Stimulated activated CD8-positive, alpha-beta memory T cell treated with anti-CD3 and anti-CD28 coated beads, Interleukin-2, amount 100 ng/mL, for 48 hours (primary cell): ENCODE measurements around the gene UNC5B.

Source experiments
- DNase-seq, 2 donors: peaks; one replicate each; pipeline ENCODE4 v3.0.0-alpha.2; 2020; ENCODE audit warnings: low read depth in 2 of 2

Gene UNC5B

DNA sequence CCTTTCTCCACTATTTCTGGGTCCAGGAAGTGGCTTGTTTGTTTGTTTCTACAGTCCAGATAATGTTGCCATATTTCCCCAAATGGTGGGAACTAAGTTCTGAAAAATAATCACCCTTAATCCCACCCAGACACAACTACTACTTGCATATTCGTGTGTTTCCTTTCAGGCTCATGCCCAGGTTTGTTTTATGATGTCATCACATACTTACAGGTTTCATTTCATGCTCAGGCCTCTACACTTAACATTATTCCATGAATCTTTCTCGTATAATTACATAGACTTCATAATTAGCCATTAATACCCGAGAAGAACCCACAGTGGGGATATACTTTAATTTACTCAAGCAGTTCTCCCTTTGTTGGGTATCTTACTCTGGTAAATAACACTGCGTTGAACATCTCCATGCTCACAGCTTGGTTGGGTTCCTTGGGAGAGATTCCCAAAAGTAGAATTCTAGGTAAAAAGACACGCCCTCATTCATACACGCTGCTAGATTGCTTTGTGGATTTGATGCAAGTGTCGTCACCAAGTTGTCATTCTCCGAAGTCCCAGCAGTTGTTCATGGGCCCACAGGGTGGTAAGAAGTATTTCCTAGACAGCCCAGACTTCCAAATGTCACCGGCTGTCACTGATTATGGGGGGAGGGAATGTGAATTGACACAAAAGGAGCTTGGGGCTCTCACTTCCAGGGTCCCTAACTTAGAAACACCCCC is 42.6 kb downstream of the UNC5B start:
- DNase-seq = no peak

DNA sequence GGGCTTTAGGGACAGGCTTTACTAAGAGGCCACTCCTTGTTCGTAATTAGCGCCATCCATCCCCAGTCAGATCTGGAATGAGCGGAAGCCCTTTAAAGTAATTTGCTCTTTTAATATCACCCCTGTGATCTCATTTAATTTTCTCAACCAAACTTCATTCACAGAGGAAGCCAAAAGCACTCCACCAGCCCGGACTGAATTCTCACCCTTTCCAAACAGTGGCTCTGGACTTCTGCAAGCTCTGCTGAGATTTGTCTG is 43.1 kb downstream of the UNC5B start:
- DNase-seq = no peak

DNA sequence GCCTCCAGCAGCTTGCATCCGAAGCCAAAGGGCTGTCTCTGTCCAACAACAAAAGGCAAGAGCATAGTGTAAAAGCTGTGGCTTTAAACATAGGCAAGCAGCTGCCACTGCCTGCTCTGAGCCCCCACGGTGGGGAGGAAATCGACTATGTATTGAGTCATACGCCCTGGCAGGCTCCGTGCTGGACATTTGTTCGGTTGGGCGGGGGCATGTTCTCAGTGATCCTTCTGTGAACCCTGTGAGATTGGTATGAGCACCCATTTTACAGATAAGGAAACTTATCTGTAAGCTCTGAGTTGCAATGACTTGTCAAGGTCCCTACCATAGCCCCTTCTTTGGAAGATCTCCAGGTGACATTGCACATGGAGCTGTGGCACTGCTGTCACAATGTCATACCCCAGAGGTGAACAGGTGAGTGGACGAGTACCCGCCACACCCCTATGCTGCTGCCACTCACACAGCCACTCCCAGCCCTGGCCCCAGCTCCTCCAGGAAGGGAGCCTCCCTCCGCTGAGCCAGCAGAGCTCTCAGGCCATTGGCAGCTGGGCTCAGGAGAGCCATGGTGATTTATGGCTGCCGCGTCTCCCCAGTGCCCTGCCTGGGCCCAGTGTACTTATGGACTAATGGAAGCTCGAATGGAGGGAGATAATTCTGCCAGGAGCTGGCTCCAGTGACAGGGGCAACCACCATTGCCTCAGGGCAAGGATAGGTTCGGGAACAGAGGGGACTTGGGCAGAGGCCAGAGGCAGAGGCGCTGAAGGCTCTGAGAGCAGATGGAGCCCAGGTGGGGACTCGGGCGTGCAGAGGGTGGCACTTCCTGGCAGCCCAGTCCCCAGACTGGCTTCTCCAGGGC is 43.7 kb downstream of the UNC5B start:
- no peak for DNase-seq

DNA sequence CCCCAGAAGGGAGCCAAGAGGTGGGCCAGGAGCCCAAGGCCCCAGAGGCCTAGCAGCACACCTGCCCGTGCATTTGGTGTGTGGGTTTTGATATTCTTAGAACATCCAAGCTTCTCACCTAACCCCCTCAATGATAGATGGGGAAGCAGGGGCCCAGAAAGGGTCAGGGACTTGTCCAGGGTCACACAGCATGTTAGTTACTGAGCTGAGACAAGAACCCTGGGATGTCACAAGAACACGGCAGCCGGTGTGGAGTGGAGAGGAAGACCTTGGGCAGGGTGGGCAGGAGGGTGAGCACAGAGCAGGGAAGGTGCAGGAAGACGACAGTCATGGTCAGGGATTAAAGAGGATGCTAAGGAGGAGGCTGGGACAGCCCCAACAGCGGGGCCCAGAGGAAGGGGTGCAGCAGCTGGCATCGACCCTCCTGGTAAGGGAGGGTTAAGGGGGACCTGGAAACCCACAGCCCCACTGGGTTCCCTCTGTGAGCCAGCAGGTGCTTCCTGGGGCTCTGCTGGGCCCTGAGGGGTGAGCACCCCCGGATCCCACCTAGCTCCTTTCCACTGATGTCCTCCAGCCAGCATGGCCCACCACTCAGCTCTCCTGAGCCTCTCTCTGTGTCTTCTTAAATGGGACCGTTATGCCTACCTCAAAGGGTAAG is 44.4 kb downstream of the UNC5B start:
- no peak for DNase-seq

DNA sequence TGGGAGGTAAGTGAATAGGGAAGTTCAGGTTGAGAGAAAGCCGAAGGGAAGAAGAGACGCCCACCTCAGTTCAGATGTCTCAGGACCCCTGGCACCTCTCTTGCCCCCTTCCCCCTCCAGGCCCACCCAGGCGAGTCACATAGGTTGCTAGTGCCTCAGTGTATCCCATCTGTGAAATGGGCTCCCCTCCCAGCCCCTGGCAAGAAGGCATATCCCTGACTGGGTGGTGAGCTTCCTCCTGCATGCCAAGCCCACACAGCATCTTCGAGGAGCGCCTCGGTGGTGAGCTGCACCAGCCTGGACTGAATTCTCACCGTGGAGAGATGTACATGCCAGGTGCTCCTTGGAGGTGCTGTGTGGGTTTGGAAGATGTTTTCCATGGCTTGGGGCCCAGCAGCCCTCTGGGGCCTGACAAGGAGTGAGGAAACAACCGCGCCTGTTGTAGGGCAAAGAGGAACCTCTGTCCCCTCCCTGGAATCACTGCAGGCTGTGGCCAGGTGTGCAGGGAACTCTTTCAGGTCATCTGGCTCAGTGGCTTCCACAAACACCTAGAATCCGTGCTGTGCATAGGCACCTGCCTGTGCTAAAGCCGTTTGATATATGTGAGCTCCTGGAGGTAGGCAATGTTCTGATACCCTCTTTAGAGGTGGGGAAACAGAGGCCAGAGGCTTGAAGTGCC is 45.1 kb downstream of the UNC5B start:
- no peak for DNase-seq

DNA sequence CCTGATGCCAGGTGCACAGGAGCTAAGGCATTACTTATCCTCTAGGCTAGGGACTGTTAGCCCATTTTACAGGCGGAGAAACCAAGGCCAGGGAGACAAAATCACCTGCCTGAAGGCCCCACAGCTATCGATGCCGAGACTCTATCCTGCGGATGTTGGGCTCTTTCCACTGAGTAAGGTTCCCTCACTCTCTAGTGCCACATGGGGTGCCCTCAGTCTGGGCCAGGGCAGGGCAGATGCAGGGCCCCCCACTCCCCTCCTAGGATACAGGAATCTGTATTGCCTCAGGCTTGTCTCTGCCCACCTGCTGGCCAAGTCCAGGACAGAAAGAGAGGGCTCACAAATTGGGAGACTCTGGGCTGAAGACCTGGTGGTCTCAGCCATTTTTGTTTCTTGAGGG is 45.7 kb downstream of the UNC5B start:
- no peak for DNase-seq

DNA sequence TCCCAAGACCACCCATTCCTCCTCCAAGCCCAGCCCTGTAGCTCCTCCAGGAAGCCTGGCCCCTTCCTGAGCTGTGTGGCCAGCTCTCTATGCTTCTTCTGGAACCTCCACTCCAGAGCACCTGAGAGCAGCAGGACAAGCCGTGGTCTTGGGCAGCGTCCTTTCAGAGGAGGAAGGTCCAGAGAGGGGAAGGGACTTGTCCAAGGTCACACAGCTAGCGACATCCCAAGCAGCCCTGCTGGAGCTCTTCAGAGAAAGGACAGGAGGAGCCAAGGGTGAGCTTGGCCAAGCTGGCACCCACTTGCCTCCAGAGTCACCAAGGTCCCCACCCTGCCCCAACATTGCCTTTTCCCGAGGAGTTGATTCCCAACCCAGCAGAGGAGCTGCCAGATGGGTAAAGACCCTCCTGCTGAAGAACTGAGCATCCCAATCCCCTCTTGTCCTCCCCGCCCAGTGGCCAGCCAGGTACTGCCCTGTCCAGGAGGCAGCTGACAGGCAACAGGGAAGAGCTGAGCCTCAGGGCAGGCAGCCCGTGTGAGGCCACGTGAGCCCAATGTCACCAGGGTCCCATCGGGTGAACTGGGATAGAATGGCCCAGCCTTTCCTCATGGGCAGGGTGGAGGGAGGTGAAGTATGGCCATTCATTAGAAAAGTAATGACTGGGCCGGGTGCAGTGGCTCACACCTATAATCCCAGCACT is 46.2 kb downstream of the UNC5B start:
- no peak for DNase-seq

DNA sequence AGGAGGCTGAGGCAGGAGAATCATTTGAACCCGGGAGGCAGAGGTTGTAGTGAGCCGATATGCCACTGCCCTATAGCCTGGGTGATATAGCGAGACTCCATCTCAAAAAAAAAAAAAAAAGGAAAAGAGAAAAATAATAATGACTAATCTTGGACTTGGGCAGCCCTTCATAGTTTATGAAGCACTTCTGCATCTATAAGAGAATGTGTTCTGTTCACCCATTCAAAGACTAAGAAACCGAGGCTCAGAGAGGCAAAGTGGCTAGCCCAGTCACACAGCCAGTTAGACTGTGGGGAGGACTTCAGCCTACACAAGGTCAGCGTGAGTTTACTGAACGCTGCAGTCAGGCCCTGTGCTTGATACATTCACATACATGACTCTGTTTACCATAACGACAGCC is 46.9 kb downstream of the UNC5B start:
- DNase-seq = no peak

DNA sequence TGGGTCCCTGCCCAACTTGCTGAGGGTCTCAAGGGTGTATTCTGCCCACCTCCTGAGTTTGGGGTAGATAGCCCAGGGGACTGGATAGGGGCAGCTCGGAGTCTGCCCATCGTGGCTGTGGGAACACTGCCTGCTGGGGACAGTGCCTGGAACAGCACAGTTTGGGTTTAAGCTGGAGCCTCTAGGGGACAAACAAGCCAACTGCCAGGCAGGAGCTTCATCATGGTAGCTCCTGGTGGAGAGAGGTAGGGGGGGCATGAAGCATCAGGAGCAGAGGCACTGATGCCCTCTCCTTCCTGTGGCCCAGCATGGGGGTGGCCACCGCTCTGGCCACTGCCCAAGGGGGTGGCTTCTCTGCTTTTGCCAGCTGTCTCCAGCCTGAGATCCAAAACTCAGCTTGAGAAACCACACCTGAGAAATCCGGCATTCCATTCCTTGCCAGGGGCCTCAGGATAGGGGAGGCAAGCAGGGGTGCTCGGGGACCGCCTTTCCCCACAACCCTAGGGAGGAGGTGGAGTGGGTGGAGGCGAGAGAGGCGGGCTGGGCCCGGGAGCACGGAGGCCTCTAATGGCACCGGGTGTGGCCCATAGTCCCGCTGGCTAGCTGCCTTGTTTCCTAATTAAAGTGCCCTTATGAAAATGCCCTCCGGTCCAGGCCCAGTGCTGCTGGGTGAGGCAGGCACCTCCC is 47.6 kb downstream of the UNC5B start:
- DNase-seq = no peak

DNA sequence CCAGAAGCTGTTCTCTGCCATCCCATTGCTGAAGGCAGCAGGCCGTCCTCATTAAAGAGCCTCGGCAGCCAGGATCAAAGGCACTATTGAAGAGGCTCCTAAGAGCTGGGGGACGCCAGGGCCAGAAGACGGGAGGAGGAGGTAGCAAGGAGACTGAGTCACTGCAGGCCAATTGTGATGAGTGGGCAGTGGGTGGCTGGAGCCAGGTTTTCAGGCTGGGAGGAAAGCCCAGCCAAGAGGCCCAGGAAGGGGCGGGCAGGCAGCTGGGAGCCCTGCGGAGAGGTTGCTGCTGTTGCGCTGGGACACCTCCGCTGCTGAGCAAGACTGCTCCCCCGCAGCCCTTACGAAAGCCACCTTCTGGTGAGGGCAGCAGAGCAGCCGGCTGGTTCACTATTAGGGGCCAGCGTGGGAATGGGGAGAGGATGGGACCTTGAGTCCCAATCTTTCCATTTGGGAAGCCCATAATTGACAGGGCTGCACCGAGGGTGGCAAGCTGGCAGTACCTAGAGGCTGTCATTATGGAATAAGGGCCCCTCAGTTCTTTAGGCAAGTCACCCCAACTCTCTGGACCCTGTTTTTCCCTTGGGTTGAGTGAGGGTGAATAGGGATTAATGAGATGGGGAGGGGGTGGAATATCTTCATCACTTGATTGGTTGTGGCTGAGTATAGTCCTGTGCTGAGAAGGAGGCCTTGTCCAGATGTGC is 48.4 kb downstream of the UNC5B start:
- no peak for DNase-seq

DNA sequence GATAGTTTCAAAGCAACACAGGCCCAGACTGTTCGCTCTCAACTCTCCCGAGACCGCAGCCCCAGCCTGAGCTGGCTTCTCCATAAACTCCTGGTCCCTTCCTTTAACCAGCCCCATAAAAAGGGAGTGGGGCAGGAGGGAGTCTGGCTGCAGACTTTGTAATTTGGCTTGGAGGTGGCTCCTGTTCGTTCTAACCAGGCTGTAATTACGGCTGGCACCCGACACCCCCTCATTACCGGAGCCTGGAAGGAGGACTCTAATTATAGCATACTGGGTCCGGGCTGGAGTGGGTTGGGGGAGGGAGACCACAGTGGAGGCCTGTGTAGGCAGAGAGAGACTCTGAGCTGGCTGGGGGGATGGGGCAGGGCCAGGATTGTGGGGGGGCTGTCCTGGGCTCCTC is 49.7 kb downstream of the UNC5B start:
- no peak for DNase-seq

DNA sequence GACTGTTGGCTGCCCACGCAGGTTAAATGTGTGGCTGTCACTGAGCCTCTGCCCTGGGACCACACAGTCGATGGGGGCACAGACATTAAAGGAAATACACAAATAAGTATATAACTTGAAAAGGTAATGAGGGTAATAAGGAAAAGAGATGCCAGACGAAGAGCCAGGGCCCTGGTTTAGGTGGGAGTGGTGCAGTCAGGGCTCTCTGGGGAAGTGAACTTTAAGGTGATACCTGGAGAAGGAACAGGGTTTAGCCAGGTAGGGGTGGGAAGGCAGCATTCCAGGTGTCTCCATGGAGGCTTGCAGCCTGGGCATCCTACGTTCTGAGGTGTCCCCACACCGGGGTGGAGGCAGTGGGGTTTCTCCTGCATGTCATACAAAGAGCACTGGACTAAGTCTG is 50.4 kb downstream of the UNC5B start:
- no peak for DNase-seq

DNA sequence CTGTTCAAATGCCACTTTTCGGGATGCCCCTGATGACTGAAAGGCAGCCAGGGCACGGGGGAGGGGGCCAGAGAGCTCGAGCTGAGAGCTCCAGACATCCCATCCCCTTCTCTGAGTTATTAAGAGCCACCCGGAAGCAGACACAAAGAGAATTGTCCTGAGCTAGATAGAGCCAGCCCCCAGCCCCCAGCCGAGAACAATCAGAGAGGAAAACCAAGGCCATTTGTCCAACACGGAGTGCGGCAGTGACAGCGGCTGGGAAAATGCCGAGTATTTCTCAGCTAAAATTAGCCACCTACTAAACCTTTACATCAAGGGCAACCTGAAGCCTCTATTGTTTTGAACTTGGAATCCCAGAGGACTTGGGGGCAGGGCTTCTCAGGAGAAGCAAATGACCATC is 51.0 kb downstream of the UNC5B start:
- DNase-seq = no peak

DNA sequence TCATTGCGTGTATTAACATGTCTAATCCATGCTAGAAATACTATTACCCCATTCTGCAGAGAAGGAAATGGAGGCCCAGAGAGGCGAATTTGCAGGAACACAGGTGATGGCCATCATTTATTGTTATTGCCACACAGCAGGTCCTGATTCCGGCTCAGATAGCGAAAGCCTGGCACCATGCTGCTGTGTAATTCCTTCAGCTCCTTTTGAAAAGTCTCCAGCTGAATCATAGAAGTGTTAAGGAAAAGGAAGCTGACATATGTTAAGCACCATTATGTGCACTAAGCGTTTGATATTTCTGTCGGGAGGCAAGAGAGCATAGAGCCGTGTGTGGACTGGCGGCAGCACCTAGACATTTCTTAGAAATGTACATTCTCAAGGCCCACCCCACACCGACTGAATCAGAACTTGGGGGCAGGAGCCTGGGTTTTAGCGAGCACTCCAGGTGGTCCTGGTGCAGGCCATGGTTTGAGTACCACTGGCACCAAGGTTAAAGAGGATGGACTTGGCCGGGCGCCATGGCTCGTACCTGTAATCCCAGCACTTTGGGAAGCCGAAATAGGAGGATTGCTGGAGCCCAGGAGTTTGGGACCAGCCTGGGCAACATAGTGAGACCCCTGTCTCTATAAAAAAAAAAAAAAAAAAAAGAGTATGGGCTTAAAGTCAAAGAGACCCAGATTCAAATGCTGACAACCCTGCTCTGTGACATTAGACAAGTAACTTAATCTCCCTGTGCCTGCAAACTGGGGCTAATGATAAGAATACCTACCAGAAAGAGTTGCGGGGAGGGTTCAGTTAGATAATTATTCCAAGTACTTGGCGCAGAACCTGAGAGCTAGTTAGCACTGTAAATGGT is 52.2 kb downstream of the UNC5B start:
- DNase-seq = no peak

DNA sequence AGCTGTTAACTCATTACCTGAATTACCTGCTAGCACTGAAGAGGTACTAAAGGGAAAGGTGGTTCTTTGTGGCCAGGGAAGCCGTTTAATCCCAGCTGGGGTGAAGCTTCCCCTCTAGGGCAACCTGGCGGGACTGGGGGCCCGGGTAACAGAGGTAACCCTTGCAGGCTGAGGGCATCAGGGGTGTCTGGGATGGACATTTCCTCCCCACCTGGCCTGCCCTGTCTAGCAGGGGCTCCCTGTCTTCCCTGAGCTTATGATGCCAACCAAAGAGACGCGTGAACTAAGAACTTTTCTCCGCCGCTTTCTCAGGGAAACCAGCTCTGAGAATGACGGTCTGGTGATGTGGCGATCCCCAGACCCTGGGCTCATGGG is 52.8 kb downstream of the UNC5B start:
- no peak for DNase-seq

DNA sequence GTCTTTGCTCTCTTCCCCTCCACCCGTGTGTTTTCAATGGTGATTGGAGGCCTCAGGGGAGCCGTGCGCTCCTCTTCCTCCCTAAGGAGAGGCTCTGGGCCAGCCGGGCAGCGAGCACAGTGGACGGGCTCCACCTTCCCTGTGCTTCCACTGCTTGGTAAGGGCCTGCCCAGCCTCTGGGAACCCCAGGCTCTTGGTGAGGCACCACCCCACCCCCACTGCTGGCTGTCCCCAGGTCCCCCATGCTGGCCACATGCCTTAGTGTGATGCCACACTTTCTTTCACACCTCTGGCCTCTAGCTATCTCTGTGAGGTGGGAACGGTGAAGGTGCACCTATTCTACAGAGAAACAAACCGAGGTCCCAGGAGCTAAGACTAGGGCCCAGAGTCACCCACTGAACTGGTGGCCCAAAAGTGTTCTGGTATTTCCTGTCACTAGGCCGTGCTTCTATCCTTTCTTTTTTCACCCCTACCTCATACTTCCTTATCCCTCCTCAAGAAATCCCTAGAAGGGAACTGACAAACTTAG is 53.3 kb downstream of the UNC5B start:
- DNase-seq = no peak

DNA sequence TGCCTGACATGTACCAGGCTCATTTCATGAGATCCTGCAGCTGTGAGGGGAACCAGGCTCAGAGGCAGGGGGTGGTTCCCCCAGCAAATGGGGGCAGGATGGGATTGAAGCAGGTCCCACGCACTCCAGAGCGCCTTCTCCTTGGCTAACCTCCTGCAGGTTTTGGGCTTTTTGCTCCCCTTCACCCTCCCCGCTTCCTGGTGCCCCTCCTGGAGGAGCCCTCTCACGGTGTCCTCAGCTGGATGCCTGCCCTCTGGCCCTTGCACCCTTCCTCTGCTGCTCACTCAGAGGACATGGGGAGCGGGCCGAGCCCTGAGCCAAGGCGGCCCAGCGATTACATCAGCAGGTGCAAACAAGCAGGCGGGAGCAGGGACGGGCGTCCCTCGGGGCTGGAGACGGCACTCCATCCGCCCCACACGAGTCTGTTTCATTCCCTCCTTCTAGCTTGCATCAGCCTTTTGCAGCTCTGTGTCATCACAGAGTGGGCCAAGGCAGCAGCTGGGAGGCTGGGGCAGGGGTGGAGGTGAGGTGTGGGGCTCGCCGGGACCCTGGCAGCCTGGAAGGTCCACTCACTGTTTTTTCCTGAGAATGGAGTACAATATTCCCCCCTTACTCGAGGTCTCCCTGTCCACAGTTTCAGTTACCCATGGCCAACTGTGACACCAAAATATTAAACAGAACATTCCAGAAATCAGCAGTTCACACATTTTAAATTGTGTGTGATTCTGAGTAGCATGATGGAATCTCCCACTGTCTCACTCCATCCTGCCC is 54.0 kb downstream of the UNC5B start:
- no peak for DNase-seq

DNA sequence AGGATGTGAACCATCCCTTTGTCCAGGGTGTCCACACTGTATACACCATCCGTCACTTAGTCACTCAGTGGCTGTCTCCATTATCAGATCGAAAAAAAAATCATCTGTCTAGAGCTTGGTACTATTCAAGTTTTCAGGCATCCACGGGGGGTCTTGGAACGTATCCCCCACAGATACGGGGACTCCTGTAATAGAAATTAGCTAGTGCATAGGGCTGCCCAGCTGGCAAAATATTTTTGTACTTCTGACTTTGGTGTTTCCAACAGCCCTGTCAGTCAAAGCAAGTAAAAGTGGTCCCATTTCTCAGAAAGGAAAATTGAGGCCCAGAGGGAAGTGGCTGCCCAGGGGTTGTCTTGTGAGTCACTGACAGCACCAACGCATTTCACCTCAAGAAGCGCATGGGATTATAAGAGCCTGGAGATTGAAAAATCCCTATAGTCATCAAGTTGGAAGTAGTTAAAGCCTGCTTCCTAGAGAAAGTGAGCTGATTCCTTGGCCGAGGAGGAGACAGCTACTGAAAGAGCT is 54.6 kb downstream of the UNC5B start:
- no peak for DNase-seq
